Stimulated activated naive B cell treated with anti-CD40 and anti-IgM and Interleukin-4, amounts not matched to agents 10 μg/mL and 1 μg/mL and 100 μg/mL, for 72 hours (primary cell): Measurements from ENCODE around the gene BACE2.

ENCODE experiments used
- ATAC-seq, 2 donors: fragments of 150-1000 bp; cut with Tn5 transposase; replicated peaks; 2 replicates each; pipeline ENCODE4 v1.10.0; 2021; ENCODE audit warnings: moderate library complexity in 1 of 2
- DNase-seq: peaks from one replicate; pipeline ENCODE4 v3.0.0; 2021
- H3K27ac Mint-ChIP-seq: one replicate; pipeline ENCODE4 v1.8.0; 2022; ENCODE audit warnings: mild to moderate bottlenecking, mixed read lengths
- H3K27me3 Mint-ChIP-seq, 2 donors: one replicate each; pipeline ENCODE4 v1.8.0; 2022; ENCODE audit warnings: mixed read lengths in 2 of 2
- H3K36me3 Mint-ChIP-seq, 2 donors: one replicate each; pipeline ENCODE4 v1.8.0; 2022; ENCODE audit warnings: mixed read lengths in 2 of 2, mild to moderate bottlenecking in 1 of 2
- H3K4me1 Mint-ChIP-seq, 2 donors: one replicate each; pipeline ENCODE4 v1.8.0; 2022; ENCODE audit warnings: mixed read lengths in 2 of 2, mild to moderate bottlenecking in 1 of 2
- H3K4me3 Mint-ChIP-seq, 2 donors: one replicate each; pipeline ENCODE4 v1.8.0; 2022; ENCODE audit warnings: mild to moderate bottlenecking in 2 of 2, mixed read lengths in 2 of 2, moderate library complexity in 1 of 2
- H3K9me3 Mint-ChIP-seq, 2 donors: one replicate each; pipeline ENCODE4 v1.8.0; 2022; ENCODE audit warnings: mixed read lengths in 2 of 2, mild to moderate bottlenecking in 1 of 2

BACE2 gene

GRCh38 chr21:41204736-41205135 lies 36.8 kb downstream of the BACE2 start:
- Mint-ChIP-seq H3K36me3 (peaks cover 4% of the 10 kb centered on the region in 2 donors), H3K4me3 (no peak overlapping the region)
- no peak for ATAC-seq

GRCh38 chr21:41207401-41208375 lies 39.7 kb downstream of the BACE2 start:
- peaks cover 3 to 6% of the 10 kb centered on the region in 2 donors for H3K36me3 Mint-ChIP-seq
- no peak for DNase-seq
- peaks cover 0 to 2% of the 10 kb centered on the region in 2 donors for H3K4me1 Mint-ChIP-seq
- no peak for ATAC-seq
- peaks cover 0 to 4% of the 10 kb centered on the region in 2 donors for H3K9me3 Mint-ChIP-seq
- H3K4me3 Mint-ChIP-seq: no peak overlapping the region
- no peak overlapping the region for H3K27ac Mint-ChIP-seq
- peaks cover 14 to 23% of the 10 kb centered on the region in 2 donors for H3K27me3 Mint-ChIP-seq

More at GRCh38 chr21:41204736-41205135, 36.8 kb downstream of the BACE2 start:
- Mint-ChIP-seq H3K27ac (no peak overlapping the region), H3K9me3 (no peaks in the 10 kb centered on the region), H3K27me3 (peaks cover 16 to 27% of the 10 kb centered on the region in 2 donors), H3K4me1 (peaks cover 0 to 6% of the 10 kb centered on the region in 2 donors)
- DNase-seq: no peak

- Mint-ChIP-seq H3K27ac (no peak overlapping the region), H3K27me3 (peaks cover 9 to 25% of the 10 kb centered on the region in 2 donors), H3K36me3 (peaks cover 5 to 10% of the 10 kb centered on the region in 2 donors), H3K9me3 (peaks cover 0 to 4% of the 10 kb centered on the region in 2 donors), H3K4me1 (peaks cover 0 to 2% of the 10 kb centered on the region in 2 donors), H3K4me3 (no peak overlapping the region)
- ATAC-seq: no peak
- no peak for DNase-seq
Measured at GRCh38 chr21:41208376-41208763, 40.4 kb downstream of the BACE2 start.

GRCh38 chr21:41209016-41209619 lies 41.2 kb downstream of the BACE2 start:
- Mint-ChIP-seq H3K9me3 (peaks cover 0 to 4% of the 10 kb centered on the region in 2 donors), H3K27me3 (peaks cover 7 to 23% of the 10 kb centered on the region in 2 donors), H3K36me3 (peaks cover 5 to 13% of the 10 kb centered on the region in 2 donors), H3K4me1 (peaks cover 0 to 2% of the 10 kb centered on the region in 2 donors), H3K4me3 (no peak overlapping the region), H3K27ac (no peak overlapping the region)
- no peak for ATAC-seq
- no peak for DNase-seq

GRCh38 chr21:41210426-41211059 lies 42.6 kb downstream of the BACE2 start:
- Mint-ChIP-seq H3K27me3 (peaks cover 17 to 35% of the 10 kb centered on the region in 2 donors), H3K4me3 (no peak overlapping the region), H3K9me3 (peaks cover 0 to 4% of the 10 kb centered on the region in 2 donors), H3K36me3 (peaks cover 5 to 14% of the 10 kb centered on the region in 2 donors), H3K4me1 (peaks cover 4 to 12% of the 10 kb centered on the region in 2 donors), H3K27ac (no peak overlapping the region)
- ATAC-seq (no peak), DNase-seq (no peak)

DNA sequence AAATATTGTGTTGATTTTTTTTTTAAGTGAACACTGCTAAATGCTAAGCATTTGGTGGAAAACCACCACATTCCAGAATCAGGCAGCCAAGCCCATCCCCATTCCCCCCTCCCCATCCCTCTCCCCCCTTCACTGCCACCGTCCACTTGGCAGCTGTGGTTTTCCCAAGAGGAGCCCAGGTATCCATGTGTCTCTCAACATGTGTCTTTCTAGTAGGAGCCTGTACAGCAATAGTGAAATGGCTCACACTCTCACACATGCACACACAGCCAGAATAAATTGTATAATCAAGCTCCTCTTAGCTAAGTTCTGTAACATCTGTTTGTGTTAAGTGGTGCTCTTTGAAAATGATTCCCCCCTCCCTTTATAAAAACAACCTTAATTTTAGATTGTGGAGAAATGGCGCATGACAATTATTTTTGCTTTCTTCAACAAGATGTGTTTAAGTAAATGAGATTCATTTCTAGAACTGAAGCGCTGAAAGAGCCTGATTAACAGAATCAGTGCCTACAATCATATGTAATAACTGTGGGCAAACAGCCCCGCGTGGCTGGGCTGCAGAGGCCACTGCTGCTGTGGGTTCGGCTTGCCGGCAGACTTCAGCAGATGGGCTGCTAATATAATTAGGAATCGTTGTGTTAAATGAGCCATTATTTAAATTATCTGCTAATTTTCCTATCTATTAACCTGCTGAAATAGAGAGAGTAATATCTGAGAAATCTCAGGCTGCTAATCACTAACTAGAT lies 43.3 kb downstream of the BACE2 start:
- no peak overlapping the region for H3K4me3 Mint-ChIP-seq
- H3K36me3 Mint-ChIP-seq: peaks cover 5 to 14% of the 10 kb centered on the region in 2 donors
- H3K27me3 Mint-ChIP-seq: peaks cover 22 to 42% of the 10 kb centered on the region in 2 donors
- H3K9me3 Mint-ChIP-seq: peaks cover 0 to 4% of the 10 kb centered on the region in 2 donors
- H3K4me1 Mint-ChIP-seq: peaks cover 11 to 16% of the 10 kb centered on the region in 2 donors
- no peak overlapping the region for H3K27ac Mint-ChIP-seq
- DNase-seq (no peak), ATAC-seq (no peak)

DNA sequence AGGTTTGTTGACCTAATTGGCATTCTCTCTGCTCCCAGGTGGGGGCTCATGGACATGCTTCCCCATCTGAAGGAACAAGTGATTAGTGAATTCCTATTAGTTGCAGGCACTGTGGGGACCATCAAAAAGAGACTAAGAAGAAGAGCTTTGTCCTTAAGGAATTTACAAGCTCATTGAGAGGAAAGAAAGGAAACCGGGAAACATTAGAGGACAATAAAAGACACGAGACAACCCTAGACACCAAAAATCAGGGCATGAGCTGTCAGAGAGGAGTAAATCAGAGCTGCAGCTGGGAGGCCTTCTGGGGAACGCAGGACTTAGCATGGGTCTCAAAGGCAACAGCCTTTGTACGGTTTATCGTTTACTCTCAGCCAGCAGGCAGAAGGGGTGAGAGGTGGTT lies 45.1 kb downstream of the BACE2 start:
- no peak for DNase-seq
- Mint-ChIP-seq H3K27me3 (peaks cover 29 to 50% of the 10 kb centered on the region in 2 donors), H3K9me3 (peaks cover 0 to 4% of the 10 kb centered on the region in 2 donors), H3K27ac (no peak overlapping the region), H3K4me3 (no peak overlapping the region), H3K4me1 (peaks cover 15 to 18% of the 10 kb centered on the region in 2 donors), H3K36me3 (peaks cover 7 to 14% of the 10 kb centered on the region in 2 donors)
- no peak for ATAC-seq

DNA sequence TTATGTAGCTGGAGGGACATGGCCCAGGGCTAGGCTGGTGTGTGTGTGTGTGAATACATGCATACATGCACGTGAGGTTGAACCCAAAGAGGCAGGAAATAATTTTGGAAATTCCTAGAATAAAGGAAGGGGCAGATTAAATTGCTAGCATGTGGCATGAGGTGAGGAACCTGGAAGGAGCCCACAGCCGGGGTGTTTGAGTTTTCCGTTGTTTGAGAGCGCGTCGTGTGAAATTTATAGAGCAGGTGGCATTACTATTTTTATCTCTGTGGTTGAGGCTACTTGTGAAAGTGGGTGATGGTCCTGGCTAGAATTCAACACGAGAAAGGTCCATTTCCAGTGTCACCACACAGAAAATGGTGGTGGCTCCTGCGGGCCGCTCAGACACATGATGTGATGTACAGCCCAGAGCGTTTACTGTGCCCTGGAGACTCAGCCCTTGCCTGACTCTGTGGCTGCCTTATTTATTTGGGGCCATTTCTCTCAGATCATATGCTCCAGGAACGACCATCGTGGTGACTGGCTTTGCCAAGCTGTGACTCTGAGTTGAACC lies 48.0 kb downstream of the BACE2 start:
- no peak for DNase-seq
- peaks cover 0 to 4% of the 10 kb centered on the region in 2 donors for H3K9me3 Mint-ChIP-seq
- no peak overlapping the region for H3K4me3 Mint-ChIP-seq
- peaks cover 7 to 14% of the 10 kb centered on the region in 2 donors for H3K36me3 Mint-ChIP-seq
- no peak for ATAC-seq
- H3K27ac Mint-ChIP-seq: no peak overlapping the region
- H3K27me3 Mint-ChIP-seq: peaks cover 29 to 44% of the 10 kb centered on the region in 2 donors
- H3K4me1 Mint-ChIP-seq: peaks cover 15 to 18% of the 10 kb centered on the region in 2 donors

DNA sequence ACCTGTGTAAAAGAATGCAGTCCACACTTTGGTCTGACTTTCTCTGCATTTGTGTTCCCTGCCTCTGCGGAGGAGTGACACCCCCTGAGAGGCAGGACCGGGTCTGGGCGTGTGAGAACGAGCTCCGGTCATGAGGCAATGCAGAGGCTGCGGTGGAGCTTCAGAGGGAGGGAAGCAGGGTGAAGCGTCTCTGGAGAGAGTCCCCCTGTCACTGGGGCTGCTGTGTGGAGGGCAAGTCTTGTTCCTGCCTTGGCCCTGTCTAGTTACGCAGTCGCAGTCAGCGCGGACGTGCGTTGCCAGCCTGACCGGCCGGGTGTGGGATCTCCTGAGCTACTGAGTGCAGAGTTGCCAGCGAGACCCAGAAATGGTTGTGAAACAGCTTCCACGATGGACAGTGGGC lies 48.5 kb downstream of the BACE2 start:
- peaks cover 29 to 44% of the 10 kb centered on the region in 2 donors for H3K27me3 Mint-ChIP-seq
- peaks cover 15 to 18% of the 10 kb centered on the region in 2 donors for H3K4me1 Mint-ChIP-seq

DNA sequence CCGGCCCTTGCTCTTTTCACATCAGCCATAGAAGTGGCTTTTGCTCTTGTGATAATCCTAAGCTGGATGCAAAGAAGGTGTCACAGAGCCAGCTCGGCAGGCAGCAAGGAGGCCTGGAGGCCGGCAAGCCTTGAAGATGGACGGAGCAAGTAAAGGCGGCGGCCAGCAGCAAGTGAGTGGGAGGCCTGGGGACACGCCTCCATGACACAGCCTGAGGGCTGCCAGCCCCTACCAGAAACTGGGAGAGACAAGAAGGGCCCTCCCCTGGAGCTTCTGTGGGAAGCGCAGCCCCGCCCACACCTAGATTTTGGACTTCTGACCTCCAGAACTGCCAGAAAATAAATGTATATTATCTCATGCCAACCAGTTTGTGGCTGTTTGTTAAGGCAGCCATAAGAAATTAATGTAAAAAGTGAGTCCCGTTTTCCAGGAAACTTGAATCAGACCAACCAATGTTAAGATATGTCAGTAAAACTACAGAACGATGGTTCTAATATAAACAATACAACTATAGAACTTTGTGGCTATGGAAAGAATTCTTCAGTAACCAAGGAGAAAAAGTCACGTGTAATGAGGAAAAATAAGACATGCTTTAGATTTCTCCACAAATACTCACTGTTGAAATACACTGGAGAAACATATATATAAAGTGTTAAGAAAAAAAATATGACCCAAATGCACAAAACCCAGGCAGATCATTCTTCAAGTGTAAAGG lies 49.9 kb downstream of the BACE2 start:
- no peak for DNase-seq
- ATAC-seq: no peak

More for the DNA sequence above, 48.5 kb downstream of the BACE2 start:
- peaks cover 7 to 14% of the 10 kb centered on the region in 2 donors for H3K36me3 Mint-ChIP-seq
- peak overlapping the region; percentile 47 for H3K27ac Mint-ChIP-seq
- DNase-seq: no peak
- H3K4me3 Mint-ChIP-seq: no peak overlapping the region
- ATAC-seq: no peak
- H3K9me3 Mint-ChIP-seq: peaks cover 0 to 4% of the 10 kb centered on the region in 2 donors

DNA sequence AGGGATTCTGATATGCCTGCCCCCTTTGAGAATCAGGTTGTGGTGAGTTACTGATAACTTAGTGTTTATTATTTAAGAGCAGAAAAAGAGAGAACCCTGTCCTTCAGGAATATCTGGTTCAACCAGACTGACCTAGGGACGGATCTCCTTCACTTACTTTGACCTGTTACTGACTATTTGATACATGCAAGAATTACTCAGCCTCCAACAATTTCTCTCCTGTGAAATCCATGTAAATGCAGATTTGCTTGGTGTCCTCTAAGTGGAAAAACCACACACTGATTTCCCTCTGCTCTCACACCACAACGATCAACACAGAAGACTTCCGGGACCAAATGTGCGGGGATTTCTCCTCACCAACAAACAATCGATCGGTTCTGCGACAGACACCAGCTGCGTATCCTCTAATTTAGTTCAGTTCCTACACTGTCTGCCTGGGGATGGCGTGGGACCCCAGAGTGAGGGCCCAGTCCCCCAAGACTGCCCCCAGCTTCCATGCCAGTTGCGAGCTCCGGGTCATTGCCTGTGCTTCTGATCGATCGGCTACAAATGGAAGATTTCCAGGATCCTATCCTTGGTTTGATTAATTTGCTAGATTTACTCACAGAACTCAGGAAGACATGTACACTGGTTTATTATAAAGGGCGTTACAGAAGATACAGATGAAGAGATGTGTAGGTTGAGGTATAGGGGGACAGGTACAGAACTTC lies 51.7 kb downstream of the BACE2 start:
- Mint-ChIP-seq H3K27ac (no peak overlapping the region), H3K27me3 (peaks cover 19 to 33% of the 10 kb centered on the region in 2 donors), H3K9me3 (no peaks in the 10 kb centered on the region), H3K4me1 (peaks cover 15 to 21% of the 10 kb centered on the region in 2 donors), H3K36me3 (peaks cover 0 to 2% of the 10 kb centered on the region in 2 donors), H3K4me3 (no peak overlapping the region)
- no peak for ATAC-seq
- DNase-seq: no peak

More for the DNA sequence above, 49.9 kb downstream of the BACE2 start:
- no peaks in the 10 kb centered on the region for H3K9me3 Mint-ChIP-seq
- H3K27ac Mint-ChIP-seq: no peak overlapping the region
- H3K4me1 Mint-ChIP-seq: peaks cover 15 to 18% of the 10 kb centered on the region in 2 donors
- no peak overlapping the region for H3K4me3 Mint-ChIP-seq
- peaks cover 4 to 7% of the 10 kb centered on the region in 2 donors for H3K36me3 Mint-ChIP-seq
- peaks cover 25 to 36% of the 10 kb centered on the region in 2 donors for H3K27me3 Mint-ChIP-seq

GRCh38 chr21:41220208-41220733 lies 52.3 kb downstream of the BACE2 start:
- no peak for DNase-seq
- peaks cover 0 to 2% of the 10 kb centered on the region in 2 donors for H3K36me3 Mint-ChIP-seq

More at GRCh38 chr21:41220208-41220733, 52.3 kb downstream of the BACE2 start:
- Mint-ChIP-seq H3K27ac (no peak overlapping the region), H3K27me3 (peaks cover 14 to 26% of the 10 kb centered on the region in 2 donors), H3K4me1 (peaks cover 9 to 20% of the 10 kb centered on the region in 2 donors), H3K4me3 (no peak overlapping the region), H3K9me3 (no peaks in the 10 kb centered on the region)
- ATAC-seq: no peak
